Stimulated activated naive CD8-positive, alpha-beta T cell treated with anti-CD3 and anti-CD28 coated beads, Interleukin-15, amount 100 ng/mL, for 72 hours (primary cell): ENCODE results near the gene TPSAB1.
"Not testable (repeated sequence)": the region's sequence is repeated elsewhere in the genome, so short reads cannot be mapped to it uniquely, and the experiment has no call there.

Source experiments
- ATAC-seq: fragments of 150-1000 bp; cut with Tn5 transposase; 2 replicates; pipeline ENCODE4 v1.10.0; 2021; ENCODE audit warnings: mild to moderate bottlenecking, moderate library complexity
- DNase-seq, 2 donors: peaks; one replicate each; pipeline ENCODE4 v3.0.0; 2021 to 2022
- H3K27ac Mint-ChIP-seq, 2 donors: one replicate each; pipeline ENCODE4 v1.8.0; 2022; ENCODE audit warnings: mild to moderate bottlenecking in 2 of 2, mixed read lengths in 2 of 2, moderate library complexity in 2 of 2
- H3K27me3 Mint-ChIP-seq: one replicate; pipeline ENCODE4 v1.8.0; 2022; ENCODE audit warnings: mixed read lengths
- H3K4me1 Mint-ChIP-seq: one replicate; pipeline ENCODE4 v1.8.0; 2022; ENCODE audit warnings: mild to moderate bottlenecking, mixed read lengths
- H3K4me3 Mint-ChIP-seq, 2 donors: one replicate each; pipeline ENCODE4 v1.8.0; 2022; ENCODE audit warnings: mild to moderate bottlenecking in 2 of 2, mixed read lengths in 2 of 2, moderate library complexity in 1 of 2
- H3K9me3 Mint-ChIP-seq, 2 donors: one replicate each; pipeline ENCODE4 v1.8.0; 2022; ENCODE audit warnings: mixed read lengths in 2 of 2

The TPSAB1 gene

DNA sequence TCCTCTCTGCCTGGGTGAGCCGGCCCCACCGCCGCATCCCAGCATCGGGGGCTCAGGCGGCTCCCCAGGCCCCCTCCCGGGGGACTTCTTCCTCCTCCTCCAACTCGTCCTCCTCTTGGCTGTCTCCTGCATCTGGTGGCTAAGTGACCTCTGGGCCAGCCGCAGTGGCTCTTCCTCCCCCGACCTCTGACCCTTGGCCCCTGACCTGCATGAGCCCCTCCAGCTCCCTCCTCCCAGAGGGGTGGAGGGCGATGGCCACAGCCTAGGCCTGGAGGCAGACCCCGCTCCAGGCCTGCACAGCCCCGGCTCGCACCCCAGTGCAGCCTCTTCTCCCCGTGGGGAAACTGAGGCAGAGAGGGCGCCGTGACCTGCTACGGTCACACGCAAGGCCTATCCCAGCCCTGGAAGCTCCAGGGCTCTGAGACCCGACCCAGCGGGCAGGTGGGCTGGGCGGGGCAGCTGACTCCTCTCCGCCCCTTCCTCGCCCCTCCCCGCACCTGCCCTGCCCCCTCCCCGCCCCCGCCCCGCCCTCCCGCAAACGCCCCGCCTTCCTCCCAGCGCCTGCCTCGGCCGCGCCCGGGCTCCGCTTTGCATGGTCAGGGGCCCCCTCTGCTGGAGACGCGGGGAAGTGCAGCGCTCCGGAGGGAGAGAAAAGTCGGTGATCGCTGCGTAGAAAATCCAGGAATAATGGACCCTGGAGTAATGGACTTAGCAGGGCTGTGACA, 8.7 kb downstream of the TPSAB1 start:
- H3K9me3 Mint-ChIP-seq, H3K27ac Mint-ChIP-seq, DNase-seq, H3K4me3 Mint-ChIP-seq: not testable (repeated sequence)
- Mint-ChIP-seq H3K27me3 (peaks cover 19% of the 10 kb centered on the region), H3K4me1 (peaks cover 14% of the 10 kb centered on the region)
- ATAC-seq: peak; percentile 64

DNA sequence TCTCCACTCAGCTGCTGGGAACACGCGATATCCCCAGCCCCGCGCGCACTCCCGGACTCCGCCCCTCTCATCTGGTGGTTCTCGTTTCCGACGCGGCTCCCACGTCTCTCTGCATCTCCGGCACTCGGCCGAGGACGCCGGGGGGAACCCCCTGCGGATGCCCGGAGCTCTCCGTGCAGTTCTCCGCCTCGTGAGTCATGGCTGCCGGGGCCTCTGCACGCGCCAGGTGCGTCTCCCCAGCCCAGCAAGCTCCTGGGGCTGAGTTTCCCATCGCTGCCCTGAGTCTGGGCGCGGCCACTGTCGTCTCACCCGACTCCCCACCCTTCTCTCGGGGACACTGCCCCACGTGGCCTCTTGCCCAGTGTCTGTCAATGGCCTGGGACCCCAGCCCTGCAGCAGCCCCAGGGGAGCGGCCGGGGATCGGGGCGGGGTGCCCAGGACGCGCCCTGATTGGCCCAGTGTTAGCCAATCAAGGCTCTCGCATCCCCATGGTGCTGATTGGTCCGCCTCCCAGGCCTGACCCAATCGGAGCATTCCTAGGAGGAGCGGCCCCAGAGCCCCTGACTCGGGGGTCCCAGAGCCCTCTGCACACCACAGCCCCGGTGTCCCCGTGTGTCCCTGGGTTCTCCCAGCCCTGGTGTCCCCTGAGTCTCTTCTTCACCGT, 13.3 kb downstream of the TPSAB1 start:
- not testable (repeated sequence) for H3K9me3 Mint-ChIP-seq, H3K27ac Mint-ChIP-seq, DNase-seq, H3K4me1 Mint-ChIP-seq, H3K27me3 Mint-ChIP-seq, H3K4me3 Mint-ChIP-seq
- ATAC-seq: peak; percentile 61

DNA sequence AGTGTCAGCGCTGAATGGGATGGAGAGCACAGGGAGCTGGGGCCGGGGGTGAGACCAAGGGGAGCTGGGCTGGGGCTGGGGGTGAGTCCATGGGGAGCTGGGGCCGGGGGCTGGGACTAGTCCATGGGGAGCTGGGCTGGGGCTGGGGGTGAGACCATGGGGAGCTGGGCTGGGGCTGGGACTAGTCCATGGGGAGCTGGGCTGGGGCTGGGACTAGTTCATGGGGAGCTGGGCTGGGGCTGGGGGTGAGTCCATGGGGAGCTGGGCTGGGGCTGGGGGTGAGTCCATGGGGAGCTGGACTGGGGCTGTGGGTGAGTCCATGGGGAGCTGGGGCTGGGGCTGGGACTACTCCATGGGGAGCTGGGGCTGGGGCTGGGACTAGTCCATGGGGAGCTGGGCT, 14.3 kb downstream of the TPSAB1 start:
- H3K27me3 Mint-ChIP-seq: peaks cover 18% of the 10 kb centered on the region
- H3K4me1 Mint-ChIP-seq, DNase-seq, ATAC-seq, H3K4me3 Mint-ChIP-seq, H3K9me3 Mint-ChIP-seq, H3K27ac Mint-ChIP-seq: not testable (repeated sequence)

DNA sequence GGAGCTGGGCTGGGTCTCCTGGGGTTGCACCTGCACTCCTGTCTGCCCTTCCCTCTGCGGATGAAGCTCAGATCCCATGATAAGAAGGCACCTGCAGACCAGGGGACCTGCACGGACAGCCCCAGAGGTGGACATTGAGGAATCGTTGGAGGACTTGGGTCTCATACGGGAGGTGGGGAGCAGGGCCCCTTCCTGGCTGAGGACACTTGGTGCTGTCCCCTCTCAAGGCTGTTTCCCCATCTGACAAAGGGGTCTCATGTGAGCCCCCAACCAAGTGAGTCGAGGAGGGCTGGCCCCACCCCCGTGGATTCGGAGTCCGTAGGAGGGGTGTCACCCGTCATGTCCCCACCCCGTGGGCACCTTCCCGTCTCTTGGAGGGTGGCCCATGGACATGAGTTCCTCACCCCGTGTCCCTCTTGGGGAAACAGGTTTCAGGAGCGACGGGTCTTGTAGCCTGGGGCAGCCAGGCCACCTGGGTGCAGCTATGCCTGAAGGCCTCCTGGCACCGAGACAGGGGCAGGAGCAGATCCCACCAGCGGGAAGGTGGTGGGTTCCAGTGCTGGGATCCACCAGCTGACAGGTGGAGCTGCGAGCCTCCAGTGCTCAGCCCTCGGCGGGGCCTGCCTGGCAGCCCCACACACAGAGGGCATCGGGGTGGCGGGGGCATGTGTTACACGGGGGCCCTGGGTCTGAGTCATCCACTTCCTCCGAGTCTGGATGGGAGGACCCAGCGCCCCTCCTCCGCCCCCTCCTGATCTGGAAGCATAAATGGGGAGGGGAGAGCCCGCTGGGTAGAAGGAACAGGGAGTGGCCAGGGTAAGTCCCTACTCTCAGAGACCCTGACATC, 15.0 kb downstream of the TPSAB1 start, which contains the start of gene TPSD1:
Gene TPSD1, plus strand, starts transcription at position 794 of the 847 bp plus-strand sequence. CDS start 212 bp downstream, outside the sequence.
- H3K4me1 Mint-ChIP-seq, H3K27ac Mint-ChIP-seq, ATAC-seq, DNase-seq, H3K4me3 Mint-ChIP-seq, H3K9me3 Mint-ChIP-seq: not testable (repeated sequence)
- H3K27me3 Mint-ChIP-seq: peaks cover 25% of the 10 kb centered on the region

DNA sequence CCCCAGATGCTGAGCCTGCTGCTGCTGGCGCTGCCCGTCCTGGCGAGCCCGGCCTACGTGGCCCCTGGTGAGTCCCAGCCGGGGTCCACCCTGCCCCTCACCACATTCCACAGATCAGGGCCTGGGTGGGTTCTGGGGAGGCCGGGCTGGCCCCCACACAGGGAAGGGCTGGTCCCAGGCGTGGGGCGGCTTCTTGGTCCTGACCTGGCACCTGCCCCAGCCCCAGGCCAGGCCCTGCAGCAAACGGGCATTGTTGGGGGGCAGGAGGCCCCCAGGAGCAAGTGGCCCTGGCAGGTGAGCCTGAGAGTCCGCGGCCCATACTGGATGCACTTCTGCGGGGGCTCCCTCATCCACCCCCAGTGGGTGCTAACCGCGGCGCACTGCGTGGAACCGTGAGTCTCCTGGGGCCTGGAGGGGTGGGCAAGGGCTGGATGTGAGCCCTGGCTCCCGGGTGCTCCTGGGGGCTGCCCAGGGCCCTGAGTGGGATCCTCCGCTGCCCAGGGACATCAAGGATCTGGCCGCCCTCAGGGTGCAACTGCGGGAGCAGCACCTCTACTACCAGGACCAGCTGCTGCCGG, 15.9 kb downstream of the TPSAB1 start:
- H3K4me3 Mint-ChIP-seq, H3K27ac Mint-ChIP-seq, DNase-seq, H3K9me3 Mint-ChIP-seq: not testable (repeated sequence)
- H3K27me3 Mint-ChIP-seq: peaks cover 34% of the 10 kb centered on the region
- peak; percentile 13 for ATAC-seq
- H3K4me1 Mint-ChIP-seq: peaks cover 12% of the 10 kb centered on the region

DNA sequence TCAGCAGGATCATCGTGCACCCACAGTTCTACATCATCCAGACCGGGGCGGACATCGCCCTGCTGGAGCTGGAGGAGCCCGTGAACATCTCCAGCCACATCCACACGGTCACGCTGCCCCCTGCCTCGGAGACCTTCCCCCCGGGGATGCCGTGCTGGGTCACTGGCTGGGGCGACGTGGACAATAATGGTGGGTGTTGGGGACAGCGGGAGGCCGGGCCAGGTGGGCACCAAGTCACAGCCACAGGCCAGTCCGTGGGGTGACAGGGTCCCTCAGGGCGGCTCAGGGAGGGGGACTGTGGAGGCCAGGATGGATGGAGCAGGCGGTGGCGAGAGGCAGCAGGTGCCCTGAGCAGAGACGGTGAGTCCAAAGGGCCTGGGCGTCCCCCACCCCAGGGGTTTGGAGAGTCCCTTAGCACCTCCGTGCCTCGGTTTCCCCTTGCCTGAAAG, 16.4 kb downstream of the TPSAB1 start:
- H3K9me3 Mint-ChIP-seq: no peaks in the 10 kb centered on the region
- H3K4me3 Mint-ChIP-seq: no peak overlapping the region
- peaks cover 39% of the 10 kb centered on the region for H3K27me3 Mint-ChIP-seq
- H3K27ac Mint-ChIP-seq: no peak overlapping the region
- no peak for DNase-seq
- ATAC-seq: no peak
- H3K4me1 Mint-ChIP-seq: peaks cover 12% of the 10 kb centered on the region

DNA sequence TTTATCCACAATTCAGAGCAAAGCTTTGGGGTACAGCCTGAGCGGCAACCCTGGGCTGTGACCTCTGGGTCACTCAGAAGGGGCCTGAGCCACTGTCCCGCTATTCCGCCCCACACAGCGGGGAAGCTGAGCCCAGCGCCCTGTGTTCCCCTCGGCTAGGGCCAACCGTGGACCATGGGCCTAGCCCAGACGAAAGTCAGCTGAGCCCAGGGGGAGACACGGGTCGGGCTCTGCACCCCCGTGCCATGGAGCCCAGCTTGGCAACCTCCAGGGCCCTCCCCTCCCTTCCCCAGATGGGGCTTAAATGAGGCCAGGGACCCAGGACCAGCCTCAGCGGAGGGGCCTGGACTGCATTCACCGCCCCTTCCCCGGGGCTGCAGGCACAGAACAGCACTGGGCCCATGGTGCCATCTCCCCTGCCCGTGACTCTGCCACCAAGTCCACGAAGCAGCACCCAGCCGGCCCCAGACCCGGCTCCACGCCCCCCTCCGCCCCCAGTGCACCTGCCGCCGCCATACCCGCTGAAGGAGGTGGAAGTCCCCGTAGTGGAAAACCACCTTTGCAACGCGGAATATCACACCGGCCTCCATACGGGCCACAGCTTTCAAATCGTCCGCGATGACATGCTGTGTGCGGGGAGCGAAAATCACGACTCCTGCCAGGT, 17.2 kb downstream of the TPSAB1 start:
- H3K4me1 Mint-ChIP-seq: peaks cover 12% of the 10 kb centered on the region
- peaks cover 47% of the 10 kb centered on the region for H3K27me3 Mint-ChIP-seq
- DNase-seq: no peak
- H3K9me3 Mint-ChIP-seq: no peaks in the 10 kb centered on the region
- H3K4me3 Mint-ChIP-seq: no peak overlapping the region
- no peak overlapping the region for H3K27ac Mint-ChIP-seq
- ATAC-seq: no peak

DNA sequence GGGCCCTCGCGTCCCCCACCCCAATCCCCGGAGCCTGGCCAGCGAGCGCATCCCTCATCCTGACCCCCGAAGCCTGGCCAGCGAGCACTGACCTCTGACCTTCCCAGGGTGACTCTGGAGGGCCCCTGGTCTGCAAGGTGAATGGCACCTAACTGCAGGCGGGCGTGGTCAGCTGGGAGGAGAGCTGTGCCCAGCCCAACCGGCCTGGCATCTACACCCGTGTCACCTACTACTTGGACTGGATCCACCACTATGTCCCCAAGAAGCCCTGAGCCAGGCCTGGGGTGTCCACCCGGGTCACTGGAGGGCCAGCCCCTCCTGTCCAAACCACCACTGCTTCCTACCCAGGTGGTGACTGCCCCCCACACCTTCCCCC, 17.7 kb downstream of the TPSAB1 start:
- ATAC-seq (peak; percentile 26), DNase-seq (no peak)
- no peaks in the 10 kb centered on the region for H3K9me3 Mint-ChIP-seq
- peaks cover 49% of the 10 kb centered on the region for H3K27me3 Mint-ChIP-seq
- peak overlapping the region in 1 of 2 donors; percentile 31 for H3K4me3 Mint-ChIP-seq
- H3K4me1 Mint-ChIP-seq: peaks cover 12% of the 10 kb centered on the region
- H3K27ac Mint-ChIP-seq: no peak overlapping the region

DNA sequence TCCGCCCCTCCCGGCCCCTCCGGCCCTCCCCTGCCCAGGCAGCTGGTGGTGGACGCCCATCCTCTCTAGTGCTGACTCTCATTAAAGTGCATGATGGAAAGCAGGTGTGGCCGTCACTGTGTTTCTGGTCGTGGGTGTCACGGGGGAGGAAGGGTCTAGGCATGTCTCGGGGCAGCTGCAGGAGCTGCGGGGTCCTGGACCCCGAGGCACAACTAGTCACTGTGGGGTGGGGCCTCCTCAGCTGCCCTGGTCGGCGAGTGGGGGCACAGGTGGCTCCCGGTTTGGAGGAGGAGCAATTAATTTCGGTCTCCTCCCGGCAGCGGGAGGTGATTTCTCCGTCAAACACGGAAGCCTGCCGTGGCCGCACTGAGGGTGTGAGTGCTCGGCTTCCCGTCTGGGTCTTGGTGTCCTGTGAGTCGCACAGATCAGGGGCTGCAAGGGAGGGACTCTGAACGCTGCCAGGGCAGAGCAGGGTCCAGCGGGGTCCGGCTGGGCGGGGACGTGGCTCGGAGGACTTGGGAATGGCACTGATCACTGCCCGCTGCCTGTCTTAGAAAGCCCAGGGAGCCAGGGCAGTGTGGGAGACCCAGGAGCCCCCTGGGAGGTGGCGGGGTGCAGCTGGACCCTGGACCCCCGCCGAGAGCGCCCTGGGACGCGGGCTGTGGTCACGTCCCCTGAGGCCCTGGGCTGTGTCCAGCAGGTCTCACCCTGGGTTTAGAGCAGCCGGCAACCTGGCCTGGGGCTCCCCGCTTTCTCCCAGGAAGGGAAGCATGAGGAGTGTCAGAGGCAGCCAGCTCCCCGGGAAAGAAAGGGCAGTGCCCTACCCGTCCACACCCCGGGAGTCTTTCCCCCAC, 18.6 kb downstream of the TPSAB1 start:
- H3K4me3 Mint-ChIP-seq: peak overlapping the region; percentile 23 to 74
- no peak for DNase-seq
- ATAC-seq: no peak
- no peak overlapping the region for H3K27ac Mint-ChIP-seq
- peaks cover 49% of the 10 kb centered on the region for H3K27me3 Mint-ChIP-seq
- peaks cover 12% of the 10 kb centered on the region for H3K4me1 Mint-ChIP-seq
- peaks cover under 1 to 2% of the 10 kb centered on the region in 2 donors for H3K9me3 Mint-ChIP-seq

DNA sequence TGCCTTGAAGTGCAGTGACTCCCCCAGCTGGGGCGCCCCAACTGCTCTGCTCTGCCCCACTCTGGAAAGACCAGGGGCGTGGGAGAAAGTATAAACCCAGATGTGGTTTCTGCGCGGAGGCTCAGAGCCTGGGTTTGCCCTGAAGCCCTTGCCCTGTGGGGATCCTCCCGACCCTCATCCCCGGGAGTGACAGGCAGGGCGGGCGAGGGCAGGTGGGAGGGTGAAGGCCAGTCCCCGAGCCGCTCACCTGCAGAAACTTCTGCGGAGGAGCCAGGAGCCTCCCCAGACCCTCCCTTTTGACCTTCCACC, 19.2 kb downstream of the TPSAB1 start:
- ATAC-seq (no peak), DNase-seq (no peak)
- Mint-ChIP-seq H3K27ac (no peak overlapping the region), H3K4me1 (peaks cover 12% of the 10 kb centered on the region), H3K9me3 (peaks cover 6 to 8% of the 10 kb centered on the region in 2 donors), H3K4me3 (no peak overlapping the region), H3K27me3 (peaks cover 49% of the 10 kb centered on the region)

DNA sequence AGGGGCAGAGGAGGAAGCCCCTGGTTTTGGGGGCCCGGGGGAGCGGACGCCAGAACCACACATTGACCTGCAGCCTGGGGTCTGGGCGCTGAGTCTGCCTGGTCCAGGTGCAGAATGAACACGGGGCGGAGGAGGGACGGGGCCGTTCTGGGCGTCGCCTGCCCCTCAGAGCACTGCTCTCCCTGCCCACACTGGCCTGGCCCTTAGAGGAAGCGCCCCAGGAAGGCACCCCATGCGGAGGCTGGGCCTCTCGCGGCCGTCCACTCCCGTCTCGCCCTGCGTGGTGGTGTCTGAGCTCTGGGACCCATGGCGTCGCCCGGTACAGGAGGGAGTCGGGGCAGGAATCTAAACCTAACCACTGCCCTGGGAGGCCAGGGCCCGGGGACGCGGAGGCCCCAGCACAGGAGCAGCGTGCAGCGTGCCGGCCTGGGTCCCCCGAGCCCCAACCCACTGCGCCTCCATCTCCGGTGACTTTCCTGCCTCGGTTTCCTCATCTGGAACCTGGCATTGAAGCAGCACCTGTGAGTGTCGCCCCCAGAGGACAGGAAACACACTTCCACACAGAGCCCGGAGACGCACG, 19.7 kb downstream of the TPSAB1 start:
- H3K9me3 Mint-ChIP-seq: peaks cover 9 to 11% of the 10 kb centered on the region in 2 donors
- H3K27ac Mint-ChIP-seq: no peak overlapping the region
- no peak for DNase-seq
- ATAC-seq: no peak
- peak overlapping the region in 1 of 2 donors; percentile 57 for H3K4me3 Mint-ChIP-seq
- H3K4me1 Mint-ChIP-seq: peaks cover 12% of the 10 kb centered on the region
- H3K27me3 Mint-ChIP-seq: peaks cover 49% of the 10 kb centered on the region

DNA sequence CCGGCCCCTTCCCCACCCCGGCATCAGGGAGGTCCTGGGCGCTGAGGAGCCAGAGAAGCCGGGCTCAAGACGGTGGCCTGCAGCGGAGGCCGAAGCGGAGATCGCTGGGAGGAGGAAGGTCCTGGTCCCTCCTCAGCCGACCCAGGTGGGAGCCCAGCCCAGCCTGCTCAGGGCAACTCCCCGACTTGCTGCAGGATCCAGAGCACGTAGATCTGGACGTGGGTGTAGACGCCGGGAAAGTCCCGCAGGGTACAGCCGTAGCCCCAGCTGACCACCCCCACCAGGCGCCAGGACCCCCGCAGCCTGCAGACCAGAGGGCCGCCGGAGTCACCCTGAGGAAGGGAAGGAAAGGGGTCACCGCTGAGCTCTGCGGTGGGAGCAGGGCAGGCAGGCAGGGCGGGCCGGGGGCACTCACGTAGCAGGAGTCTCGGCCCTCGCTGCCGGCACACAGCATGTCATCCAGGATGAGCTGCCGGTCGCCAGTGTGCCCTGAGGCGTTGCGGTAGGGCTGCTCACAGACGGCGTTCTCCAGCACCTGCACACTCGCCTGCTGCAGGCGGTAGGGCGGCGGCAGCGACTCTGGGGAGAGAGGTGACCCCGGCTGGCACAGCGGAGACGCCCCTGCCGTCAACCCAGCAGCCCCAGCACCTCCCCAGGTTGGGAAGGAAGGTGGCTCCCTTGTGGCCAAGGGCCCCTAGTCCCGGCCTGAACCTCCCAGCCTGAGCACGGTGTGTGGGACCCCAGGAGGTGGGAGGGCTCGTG, 20.8 kb downstream of the TPSAB1 start:
- peaks cover 49% of the 10 kb centered on the region for H3K27me3 Mint-ChIP-seq
- no peak overlapping the region for H3K27ac Mint-ChIP-seq
- H3K4me1 Mint-ChIP-seq: peaks cover 12% of the 10 kb centered on the region
- H3K9me3 Mint-ChIP-seq: peaks cover 9 to 11% of the 10 kb centered on the region in 2 donors
- peak overlapping the region in 1 of 2 donors; percentile 57 for H3K4me3 Mint-ChIP-seq
- DNase-seq (no peak), ATAC-seq (no peak)

DNA sequence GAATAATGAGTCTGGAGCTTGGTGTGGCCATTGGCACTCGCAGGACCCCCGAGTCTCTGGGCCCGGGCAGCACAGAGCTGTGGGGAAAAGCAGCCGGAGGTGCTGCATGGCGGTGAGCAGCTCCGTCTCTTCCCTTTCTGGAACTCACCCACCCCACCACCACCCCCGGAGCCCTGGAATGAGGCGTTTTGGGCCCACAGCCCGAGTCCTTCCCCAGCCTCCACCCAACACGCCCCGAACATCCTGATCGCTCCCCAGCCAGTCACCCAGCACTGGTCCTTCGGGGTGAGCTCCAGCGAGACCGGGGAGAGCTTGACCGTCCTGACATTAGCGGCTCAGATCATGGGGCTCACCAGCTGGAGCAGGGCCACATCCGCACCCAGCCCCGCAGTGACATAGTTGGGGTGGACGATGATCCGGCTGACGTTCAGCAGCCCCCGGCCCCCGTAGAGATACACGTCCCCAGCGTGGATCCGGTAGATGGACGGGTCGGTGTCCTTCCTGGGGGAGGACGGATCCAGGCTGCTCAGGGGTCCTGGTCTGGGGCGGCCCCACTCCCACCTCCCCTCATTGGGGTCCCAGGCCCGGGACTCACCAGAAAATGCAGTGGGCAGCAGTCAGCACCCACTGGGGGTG, 21.8 kb downstream of the TPSAB1 start:
- Mint-ChIP-seq H3K27me3 (peaks cover 49% of the 10 kb centered on the region), H3K4me3 (no peak overlapping the region), H3K27ac (no peak overlapping the region), H3K4me1 (peaks cover 12% of the 10 kb centered on the region), H3K9me3 (peaks cover 9 to 11% of the 10 kb centered on the region in 2 donors)
- ATAC-seq: no peak
- no peak for DNase-seq
